GM19099 (cell line): ENCODE results near the gene DPP10.

Source experiments
- POLR2A ChIP-seq: IDR thresholded peaks from 3 replicates; pipeline ENCODE4 v1.6.1; 2011; ENCODE audit warnings: low read depth; ENCODE audit not compliant: insufficient read length; ENCODE audit errors: extremely low read depth

Gene DPP10

GRCh38 chr2:115386465-115386864 is 944.0 kb downstream of the DPP10 start:
- no peak for TF ChIP-seq POLR2A

- no peak for TF ChIP-seq POLR2A
Measured at GRCh38 chr2:115389024-115389423, 946.6 kb downstream of the DPP10 start.

- no peak for TF ChIP-seq POLR2A
Measured at GRCh38 chr2:115389898-115390565, 947.6 kb downstream of the DPP10 start.

GRCh38 chr2:115396579-115396978 is 954.1 kb downstream of the DPP10 start:
- TF ChIP-seq POLR2A: no peak

GRCh38 chr2:115400940-115401339 is 958.5 kb downstream of the DPP10 start:
- TF ChIP-seq POLR2A: no peak

- TF ChIP-seq POLR2A: no peak
Measured at GRCh38 chr2:115412501-115412900, 970.1 kb downstream of the DPP10 start.

GRCh38 chr2:115413791-115414190 is 971.4 kb downstream of the DPP10 start:
- no peak for TF ChIP-seq POLR2A

- no peak for TF ChIP-seq POLR2A
Measured at GRCh38 chr2:115414466-115414865, 972.0 kb downstream of the DPP10 start.

GRCh38 chr2:115422004-115422634 is 979.7 kb downstream of the DPP10 start:
- TF ChIP-seq POLR2A: no peak

GRCh38 chr2:115427436-115427835 is 985.0 kb downstream of the DPP10 start:
- no peak for TF ChIP-seq POLR2A

- TF ChIP-seq POLR2A: no peak
Measured at GRCh38 chr2:115443539-115444185, 1001.2 kb downstream of the DPP10 start.

- no peak for TF ChIP-seq POLR2A
Measured at GRCh38 chr2:115460008-115460407, 1017.6 kb downstream of the DPP10 start.

- no peak for TF ChIP-seq POLR2A
Measured at GRCh38 chr2:115480741-115481140, 1038.3 kb downstream of the DPP10 start.

GRCh38 chr2:115481842-115482241 is 1039.4 kb downstream of the DPP10 start:
- no peak for TF ChIP-seq POLR2A

- TF ChIP-seq POLR2A: no peak
Measured at GRCh38 chr2:115483666-115484065, 1041.2 kb downstream of the DPP10 start.

- TF ChIP-seq POLR2A: no peak
Measured at GRCh38 chr2:115484486-115484885, 1042.0 kb downstream of the DPP10 start.
